A549 (cell line): Measurements from ENCODE around the gene SLC13A2. TPM values are rescaled to one million over a fixed set of nuclear protein-coding genes. Genes with fewer than 3 reads are reported as not detected.

ENCODE experiments used
- ATAC-seq, 2 experiments: fragments of 200-7000 bp in 1 of 2; fragments of >200 bp in 1 of 2; cut with Nextera tagmentation in 1 of 2; cut with Tn5 transposase in 1 of 2; 3 replicates each; pipeline versions ENCODE4 v1.8.0 to v1.9.1; 2018 to 2020; ENCODE audit warnings: mild to moderate bottlenecking in 1 of 2, moderate library complexity in 1 of 2
- CTCF ChIA-PET: fragments of 300-600 bp; sonication (Branson Sonifier 250); formaldehyde crosslinking; extraction: SDS; loops from one replicate; lab custom pipeline; 2021; ENCODE audit warnings: antibody characterized with exemption, inconsistent platforms; lab: Yijun Ruan, JAX
- POLR2A ChIA-PET: fragments of 350-600 bp; formaldehyde crosslinking; extraction: SDS; loops from one replicate; lab custom pipeline; 2021; ENCODE audit warnings: antibody characterized with exemption, inconsistent platforms; lab: Yijun Ruan, JAX
- DNase-seq, 2 experiments: peaks; one replicate each; pipeline versions ENCODE4 v3.0.0 to v3.0.0-alpha.2; 2011 to 2016; ENCODE audit warnings: low read depth in 1 of 2, low spot score in 1 of 2
- FAIRE-seq: peaks from 2 replicates; lab custom pipeline; 2011; peaks lifted over from hg19 to GRCh38; lab: Jason Lieb, UNC
- H3K27ac ChIP-seq, 2 experiments: fragments of >200 bp; sonication (Bioruptor Twin); formaldehyde crosslinking; 3 replicates each; pipeline ENCODE4 v1.5.1; 2016 to 2017
- H3K4me1 ChIP-seq: fragments of >200 bp; sonication (Bioruptor Twin); formaldehyde crosslinking; 3 replicates; pipeline ENCODE4 v1.6.1; 2016
- H3K4me2 ChIP-seq: fragments of >200 bp; sonication (Bioruptor Twin); formaldehyde crosslinking; 3 replicates; pipeline ENCODE4 v1.6.1; 2016
- H3K4me3 ChIP-seq: fragments of >200 bp; sonication (Bioruptor Twin); formaldehyde crosslinking; 3 replicates; pipeline ENCODE4 v1.5.1; 2016
- H3K9me3 ChIP-seq: fragments of >200 bp; sonication (Bioruptor Twin); formaldehyde crosslinking; 3 replicates; pipeline ENCODE4 v1.6.1; 2016
- BHLHE40 ChIP-seq: IDR thresholded peaks from 2 replicates; pipeline ENCODE4 v1.6.1; 2012; ENCODE audit warnings: low read depth, low read length, inconsistent platforms
- CEBPB ChIP-seq, 2 experiments: fragments of >200 bp in 1 of 2; sonication (Bioruptor Twin) in 1 of 2; formaldehyde crosslinking in 1 of 2; IDR thresholded peaks; 2 replicates each; pipeline ENCODE4 v1.6.1; 2012 to 2016
- CHD2 ChIP-seq: fragments of 150-350 bp; IDR thresholded peaks from 2 replicates; pipeline ENCODE4 v1.6.1; 2014; ENCODE audit warnings: low read length; ENCODE audit not compliant: partially characterized antibody
- EHF ChIP-seq: fragments of 250-450 bp; sonication (Bioruptor Pico); IDR thresholded peaks from 2 replicates; pipeline ENCODE4 v1.5.0; 2020; ENCODE audit warnings: mild to moderate bottlenecking
- EHMT2 ChIP-seq: fragments of 200-600 bp; sonication (generic); IDR thresholded peaks from 2 replicates; pipeline ENCODE4 v1.6.1; 2016; ENCODE audit warnings: antibody characterized with exemption, low read depth, mild to moderate bottlenecking, moderate library complexity
- GATA3 ChIP-seq: IDR thresholded peaks from 2 replicates; pipeline ENCODE4 v1.6.1; 2012; ENCODE audit warnings: borderline replicate concordance
- HEYL ChIP-seq: fragments of 250-450 bp; sonication (Bioruptor Pico); IDR thresholded peaks from 2 replicates; pipeline ENCODE4 v1.8.0; 2021; ENCODE audit warnings: mild to moderate bottlenecking, moderate library complexity
- HOXA7 ChIP-seq: fragments of 250-450 bp; sonication (Bioruptor Pico); IDR thresholded peaks from 2 replicates; pipeline ENCODE4 v1.5.0; 2020; ENCODE audit warnings: mild to moderate bottlenecking, moderate library complexity
- HOXB13 ChIP-seq: fragments of 250-450 bp; sonication (Bioruptor Pico); IDR thresholded peaks from 2 replicates; pipeline ENCODE4 v1.5.0; 2020; ENCODE audit warnings: low read depth, mild to moderate bottlenecking, moderate library complexity
- JUN ChIP-seq, 2 experiments: fragments of >200 bp; sonication (Bioruptor Twin); formaldehyde crosslinking; IDR thresholded peaks; 2 replicates in 1 of 2; 3 replicates in 1 of 2; pipeline ENCODE4 v1.6.1; 2016 to 2017
- MAFK ChIP-seq: fragments of 450-650 bp; IDR thresholded peaks from 2 replicates; pipeline ENCODE4 v1.6.1; 2014; ENCODE audit not compliant: partially characterized antibody
- MYC ChIP-seq: IDR thresholded peaks from 2 replicates; pipeline ENCODE4 v1.6.1; 2012; ENCODE audit warnings: mild to moderate bottlenecking, inconsistent platforms, low read length, improper control_type of control experiment, borderline replicate concordance
- NFE2L2 ChIP-seq: fragments of 150-350 bp; conservative IDR thresholded peaks from 2 replicates; pipeline ENCODE4 v1.6.1; 2014; ENCODE audit warnings: low read length
- NPAS2 ChIP-seq: fragments of 250-450 bp; sonication (Bioruptor Pico); IDR thresholded peaks from 2 replicates; pipeline ENCODE4 v1.8.0; 2022; ENCODE audit warnings: mild to moderate bottlenecking, moderate library complexity, borderline replicate concordance
- PHF8 ChIP-seq: fragments of 200-600 bp; sonication (generic); IDR thresholded peaks from 2 replicates; pipeline ENCODE4 v1.6.1; 2016; ENCODE audit warnings: low read depth, mild to moderate bottlenecking, antibody characterized with exemption, moderate library complexity, borderline replicate concordance
- POLR2A ChIP-seq: IDR thresholded peaks from 2 replicates; pipeline ENCODE4 v1.6.1; 2012; ENCODE audit warnings: mild to moderate bottlenecking, low read length
- POLR2AphosphoS2 ChIP-seq: conservative IDR thresholded peaks from 2 replicates; pipeline ENCODE4 v1.6.1; 2012; ENCODE audit warnings: low read length, improper control_type of control experiment, inconsistent platforms
- RAD21 ChIP-seq, 2 experiments: fragments of >200 bp in 1 of 2; sonication (Bioruptor Twin) in 1 of 2; formaldehyde crosslinking in 1 of 2; IDR thresholded peaks in 1 of 2; conservative IDR thresholded peaks in 1 of 2; 2 replicates in 1 of 2; 3 replicates in 1 of 2; pipeline ENCODE4 v1.6.1; 2012 to 2018; ENCODE audit warnings: inconsistent platforms in 1 of 2
- RARB ChIP-seq: fragments of 250-450 bp; sonication (Bioruptor Pico); IDR thresholded peaks from 2 replicates; pipeline ENCODE4 v1.8.0; 2021; ENCODE audit warnings: mild to moderate bottlenecking, moderate library complexity
- SMC3 ChIP-seq: fragments of >200 bp; sonication (Bioruptor Twin); formaldehyde crosslinking; IDR thresholded peaks from 3 replicates; pipeline ENCODE4 v1.6.1; 2018; ENCODE audit warnings: inconsistent platforms
- TFCP2L1 ChIP-seq: fragments of 250-450 bp; sonication (Bioruptor Pico); IDR thresholded peaks from 2 replicates; pipeline ENCODE4 v1.5.0; 2021; ENCODE audit warnings: mild to moderate bottlenecking
- ZC3H11A ChIP-seq: fragments of 450-650 bp; IDR thresholded peaks from 2 replicates; pipeline ENCODE4 v1.6.1; 2014; ENCODE audit warnings: antibody characterized with exemption, mild to moderate bottlenecking
- ZNF302 ChIP-seq: fragments of 250-450 bp; sonication (Bioruptor Pico); IDR thresholded peaks from 2 replicates; pipeline ENCODE4 v1.9.0; 2021; ENCODE audit warnings: inconsistent platforms, mild to moderate bottlenecking, moderate library complexity
- ZSCAN20 ChIP-seq: fragments of 250-450 bp; sonication (Bioruptor Pico); IDR thresholded peaks from 2 replicates; pipeline ENCODE4 v1.8.0; 2022; ENCODE audit warnings: mild to moderate bottlenecking, moderate library complexity
- WGBS: methylation state at CpG from one replicate; pipeline ENCODE4 v1.1.6; 2017; ENCODE audit errors: missing lambda C conversion rate; 5-methylcytosine and 5-hydroxymethylcytosine counted together
- polyA plus RNA-seq, 4 experiments: library from polyadenylated mRNA; depleted of rRNA in 3 of 4; stranded (reverse); fragments of >200 nt; fragmentation: RNase III in 1 of 4; extraction: RNeasy Plus Mini Kit Qiagen cat#74134 plus additional on column Dnase treatment in 1 of 4; gene quantifications; 2 replicates in 3 of 4; 3 replicates in 1 of 4; pipeline ENCODE4 v1.2.3, GENCODE V29; 2011 to 2017
- TF ChIP-seq, protein P1 (sequence below): fragments of 450-650 bp; IDR thresholded peaks from 2 replicates; pipeline ENCODE4 v1.6.1; 2014; ENCODE audit warnings: antibody characterized with exemption
- TF ChIP-seq, protein P2 (sequence below): fragments of 250-450 bp; sonication (Bioruptor Pico); IDR thresholded peaks from 2 replicates; pipeline ENCODE4 v1.5.0; 2020; ENCODE audit warnings: low read depth, mild to moderate bottlenecking, moderate library complexity
- TF ChIP-seq, protein P3 (sequence below): fragments of 200-600 bp; sonication (generic); IDR thresholded peaks from 2 replicates; pipeline ENCODE4 v1.6.1; 2016; ENCODE audit warnings: antibody characterized with exemption, mild to moderate bottlenecking, moderate library complexity
- TF ChIP-seq, protein P4 (sequence below): fragments of >200 bp; sonication (Bioruptor Twin); formaldehyde crosslinking; IDR thresholded peaks from 3 replicates; pipeline ENCODE4 v1.5.1; 2016
- TF ChIP-seq, protein P5 (sequence below): IDR thresholded peaks from 2 replicates; pipeline ENCODE4 v1.6.1; 2012; ENCODE audit warnings: low read depth, borderline replicate concordance

SLC13A2 gene
- polyA plus RNA-seq, 2 of the 4 experiments (the other 2 are of a cell fraction) = 0.06 TPM; not detected in 1

DNA sequence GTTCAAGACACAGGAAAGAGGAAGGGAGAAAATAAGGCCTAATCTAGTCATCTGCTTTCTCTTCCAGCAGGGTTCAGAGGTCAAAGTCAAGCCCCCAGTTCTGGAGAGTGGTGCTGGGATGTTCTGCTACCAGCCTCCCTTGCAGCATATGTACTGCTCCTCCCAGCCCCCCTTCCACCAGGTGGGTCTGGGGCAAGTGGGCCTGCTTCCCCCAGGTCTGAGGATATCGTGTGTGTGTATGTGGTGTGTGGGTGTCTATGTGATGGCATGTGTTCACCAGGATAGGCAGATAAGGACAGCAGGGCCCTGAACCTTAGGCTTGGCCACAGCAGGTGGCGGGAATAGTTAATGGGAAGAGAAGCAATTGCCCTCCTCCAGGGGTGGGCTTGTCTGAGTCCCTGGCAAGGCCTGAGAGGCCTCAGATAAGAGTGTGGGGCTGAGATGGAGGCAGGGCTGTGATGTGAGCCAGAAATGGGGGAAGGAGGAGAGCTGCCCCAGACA is 53.8 kb downstream of the SLC13A2 start:
- ChIA-PET CTCF (interaction anchor here (1.0 to 15.1 kb wide), 8 partner anchors 10 to 32 kb away, joined by 4 to 143 read pairs (median 9); no protein-coding TSS in a partner anchor), POLR2A (no interaction called here)
- no peak for TF ChIP-seq ZSCAN20 (CRISPR knock-in tag)
- no peak for TF ChIP-seq PHF8
- no peak for TF ChIP-seq RARB (CRISPR knock-in tag)
- TF ChIP-seq, protein P1, sequence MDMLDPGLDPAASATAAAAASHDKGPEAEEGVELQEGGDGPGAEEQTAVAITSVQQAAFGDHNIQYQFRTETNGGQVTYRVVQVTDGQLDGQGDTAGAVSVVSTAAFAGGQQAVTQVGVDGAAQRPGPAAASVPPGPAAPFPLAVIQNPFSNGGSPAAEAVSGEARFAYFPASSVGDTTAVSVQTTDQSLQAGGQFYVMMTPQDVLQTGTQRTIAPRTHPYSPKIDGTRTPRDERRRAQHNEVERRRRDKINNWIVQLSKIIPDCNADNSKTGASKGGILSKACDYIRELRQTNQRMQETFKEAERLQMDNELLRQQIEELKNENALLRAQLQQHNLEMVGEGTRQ = no peak
- TF ChIP-seq, protein P2, sequence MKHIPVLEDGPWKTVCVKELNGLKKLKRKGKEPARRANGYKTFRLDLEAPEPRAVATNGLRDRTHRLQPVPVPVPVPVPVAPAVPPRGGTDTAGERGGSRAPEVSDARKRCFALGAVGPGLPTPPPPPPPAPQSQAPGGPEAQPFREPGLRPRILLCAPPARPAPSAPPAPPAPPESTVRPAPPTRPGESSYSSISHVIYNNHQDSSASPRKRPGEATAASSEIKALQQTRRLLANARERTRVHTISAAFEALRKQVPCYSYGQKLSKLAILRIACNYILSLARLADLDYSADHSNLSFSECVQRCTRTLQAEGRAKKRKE = no peak
- TF ChIP-seq, protein P3, sequence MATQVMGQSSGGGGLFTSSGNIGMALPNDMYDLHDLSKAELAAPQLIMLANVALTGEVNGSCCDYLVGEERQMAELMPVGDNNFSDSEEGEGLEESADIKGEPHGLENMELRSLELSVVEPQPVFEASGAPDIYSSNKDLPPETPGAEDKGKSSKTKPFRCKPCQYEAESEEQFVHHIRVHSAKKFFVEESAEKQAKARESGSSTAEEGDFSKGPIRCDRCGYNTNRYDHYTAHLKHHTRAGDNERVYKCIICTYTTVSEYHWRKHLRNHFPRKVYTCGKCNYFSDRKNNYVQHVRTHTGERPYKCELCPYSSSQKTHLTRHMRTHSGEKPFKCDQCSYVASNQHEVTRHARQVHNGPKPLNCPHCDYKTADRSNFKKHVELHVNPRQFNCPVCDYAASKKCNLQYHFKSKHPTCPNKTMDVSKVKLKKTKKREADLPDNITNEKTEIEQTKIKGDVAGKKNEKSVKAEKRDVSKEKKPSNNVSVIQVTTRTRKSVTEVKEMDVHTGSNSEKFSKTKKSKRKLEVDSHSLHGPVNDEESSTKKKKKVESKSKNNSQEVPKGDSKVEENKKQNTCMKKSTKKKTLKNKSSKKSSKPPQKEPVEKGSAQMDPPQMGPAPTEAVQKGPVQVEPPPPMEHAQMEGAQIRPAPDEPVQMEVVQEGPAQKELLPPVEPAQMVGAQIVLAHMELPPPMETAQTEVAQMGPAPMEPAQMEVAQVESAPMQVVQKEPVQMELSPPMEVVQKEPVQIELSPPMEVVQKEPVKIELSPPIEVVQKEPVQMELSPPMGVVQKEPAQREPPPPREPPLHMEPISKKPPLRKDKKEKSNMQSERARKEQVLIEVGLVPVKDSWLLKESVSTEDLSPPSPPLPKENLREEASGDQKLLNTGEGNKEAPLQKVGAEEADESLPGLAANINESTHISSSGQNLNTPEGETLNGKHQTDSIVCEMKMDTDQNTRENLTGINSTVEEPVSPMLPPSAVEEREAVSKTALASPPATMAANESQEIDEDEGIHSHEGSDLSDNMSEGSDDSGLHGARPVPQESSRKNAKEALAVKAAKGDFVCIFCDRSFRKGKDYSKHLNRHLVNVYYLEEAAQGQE = no peak
- no peak for TF ChIP-seq HOXB13 (CRISPR knock-in tag)
- TF ChIP-seq MYC = no peak
- no peak for TF ChIP-seq BHLHE40
- TF ChIP-seq HEYL = no peak
- TF ChIP-seq HOXA7 (CRISPR knock-in tag) = no peak
- TF ChIP-seq EHF (CRISPR knock-in tag) = no peak
- no peak for TF ChIP-seq ZNF302 (CRISPR knock-in tag)
- TF ChIP-seq POLR2A = no peak
- TF ChIP-seq, protein P4, sequence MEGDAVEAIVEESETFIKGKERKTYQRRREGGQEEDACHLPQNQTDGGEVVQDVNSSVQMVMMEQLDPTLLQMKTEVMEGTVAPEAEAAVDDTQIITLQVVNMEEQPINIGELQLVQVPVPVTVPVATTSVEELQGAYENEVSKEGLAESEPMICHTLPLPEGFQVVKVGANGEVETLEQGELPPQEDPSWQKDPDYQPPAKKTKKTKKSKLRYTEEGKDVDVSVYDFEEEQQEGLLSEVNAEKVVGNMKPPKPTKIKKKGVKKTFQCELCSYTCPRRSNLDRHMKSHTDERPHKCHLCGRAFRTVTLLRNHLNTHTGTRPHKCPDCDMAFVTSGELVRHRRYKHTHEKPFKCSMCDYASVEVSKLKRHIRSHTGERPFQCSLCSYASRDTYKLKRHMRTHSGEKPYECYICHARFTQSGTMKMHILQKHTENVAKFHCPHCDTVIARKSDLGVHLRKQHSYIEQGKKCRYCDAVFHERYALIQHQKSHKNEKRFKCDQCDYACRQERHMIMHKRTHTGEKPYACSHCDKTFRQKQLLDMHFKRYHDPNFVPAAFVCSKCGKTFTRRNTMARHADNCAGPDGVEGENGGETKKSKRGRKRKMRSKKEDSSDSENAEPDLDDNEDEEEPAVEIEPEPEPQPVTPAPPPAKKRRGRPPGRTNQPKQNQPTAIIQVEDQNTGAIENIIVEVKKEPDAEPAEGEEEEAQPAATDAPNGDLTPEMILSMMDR = no peak
- no peak for TF ChIP-seq GATA3
- no peak for TF ChIP-seq POLR2AphosphoS2
- TF ChIP-seq NPAS2 (CRISPR knock-in tag) = no peak
- H3K4me3 ChIP-seq = no peak overlapping the region
- DNase-seq = no peak
- peaks cover 31% of the 10 kb centered on the region for H3K4me1 ChIP-seq
- 90% methylated on average over 2 of the region's 2 CpGs for WGBS
- ATAC-seq = no peak
- FAIRE-seq = no peak
- no peaks in the 10 kb centered on the region for H3K9me3 ChIP-seq
- no peak overlapping the region; a peak in 1 of 6 replicates for H3K27ac ChIP-seq
- H3K4me2 ChIP-seq = no peak overlapping the region

DNA sequence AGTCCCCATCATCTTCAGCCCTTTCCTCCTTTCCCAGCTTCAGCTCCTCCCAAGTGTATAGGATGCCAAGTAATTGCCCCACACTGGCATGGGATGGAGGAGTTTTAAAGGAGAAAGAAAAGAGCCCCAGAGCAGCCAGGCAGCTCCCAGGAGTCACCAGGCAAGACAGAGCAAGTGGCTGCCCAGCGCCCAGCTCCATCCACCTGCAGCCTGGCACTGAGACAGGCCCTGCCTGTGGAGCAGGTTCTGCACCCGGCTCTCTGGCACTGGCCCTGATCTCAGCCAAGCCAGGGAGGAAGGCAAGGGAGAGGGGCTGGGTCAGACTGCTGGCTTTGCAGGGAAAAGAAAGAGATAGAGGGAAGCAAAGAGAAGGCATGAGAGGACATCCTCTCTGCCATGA is 54.4 kb downstream of the SLC13A2 start:
- DNase-seq = no peak
- CTCF ChIA-PET = interaction anchor here (0.6 to 15.1 kb wide), 7 partner anchors 10 to 111 kb away, joined by 3 to 143 read pairs (median 7); no protein-coding TSS in a partner anchor
- Histone ChIP-seq H3K4me3 (no peak overlapping the region), H3K4me2 (no peak overlapping the region), H3K27ac (peak overlapping the region in 1 of 2 experiments; percentile 7; a peak in 3 of 6 replicates), H3K4me1 (peaks cover 31% of the 10 kb centered on the region), H3K9me3 (no peaks in the 10 kb centered on the region)
- 76% methylated on average over 2 of the region's 2 CpGs for WGBS
- FAIRE-seq = no peak
- POLR2A ChIA-PET = no interaction called here
- ATAC-seq = no peak
- no peak for TF ChIP-seq NFE2L2
- no peak for TF ChIP-seq ZC3H11A
- no peak for TF ChIP-seq EHF (CRISPR knock-in tag)
- TF ChIP-seq TFCP2L1 = no peak
- TF ChIP-seq CHD2 = no peak
- TF ChIP-seq, protein P2 = no peak
- TF ChIP-seq POLR2AphosphoS2 = no peak
- no peak for TF ChIP-seq SMC3
- no peak for TF ChIP-seq JUN (IDR thresholded peaks at IDR 0.05)
- no peak for TF ChIP-seq EHMT2
- no peak for TF ChIP-seq CEBPB (IDR thresholded peaks at IDR 0.05)
- TF ChIP-seq MAFK = no peak
- no peak for TF ChIP-seq RAD21 (conservative IDR thresholded peaks at IDR 0.05 in 1 of 2, IDR thresholded peaks at IDR 0.05 in 1 of 2)
- TF ChIP-seq, protein P5, sequence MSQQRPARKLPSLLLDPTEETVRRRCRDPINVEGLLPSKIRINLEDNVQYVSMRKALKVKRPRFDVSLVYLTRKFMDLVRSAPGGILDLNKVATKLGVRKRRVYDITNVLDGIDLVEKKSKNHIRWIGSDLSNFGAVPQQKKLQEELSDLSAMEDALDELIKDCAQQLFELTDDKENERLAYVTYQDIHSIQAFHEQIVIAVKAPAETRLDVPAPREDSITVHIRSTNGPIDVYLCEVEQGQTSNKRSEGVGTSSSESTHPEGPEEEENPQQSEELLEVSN = no peak
